Stimulated activated naive CD4-positive, alpha-beta T cell treated with Interleukin-2 at 50 U/mL for 16 hours (primary cell): ENCODE measurements around the gene OGFR.

Experiments used
- DNase-seq: peaks from one replicate; lab custom pipeline; 2025; lab: John Stamatoyannopoulos, UW

The OGFR gene

DNA sequence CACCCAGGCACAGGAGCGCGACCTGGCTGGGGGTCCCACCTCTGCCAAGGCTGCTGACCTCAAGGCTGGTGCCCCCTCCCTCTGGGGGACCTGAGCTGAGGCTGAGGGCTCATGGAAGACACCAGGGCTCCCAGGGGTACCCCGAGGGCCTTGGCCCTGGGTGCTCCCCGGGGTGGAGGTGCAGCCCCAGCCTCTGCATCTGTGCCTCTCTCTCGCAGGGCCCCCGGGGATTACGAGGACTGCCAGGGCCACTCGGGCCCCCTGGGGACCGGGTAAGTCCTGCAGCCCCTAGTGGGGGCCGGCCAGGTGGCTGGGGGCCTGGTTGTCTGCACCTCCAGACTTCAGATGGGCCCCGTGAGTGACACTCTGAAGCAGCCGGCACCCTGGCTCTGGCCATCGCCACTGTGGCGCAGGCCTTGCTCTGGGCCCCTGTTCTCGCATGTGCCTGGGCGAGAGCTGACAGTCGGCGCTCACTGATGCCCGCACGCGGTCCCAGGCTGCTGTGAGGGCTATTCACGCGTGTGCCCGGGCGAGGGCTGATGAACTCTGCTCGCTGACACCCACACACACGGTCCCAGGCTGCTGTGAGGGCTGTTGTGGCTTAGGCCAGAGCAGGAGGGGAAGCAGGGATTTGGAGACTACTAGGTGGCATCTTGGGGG is 21.5 kb downstream of the OGFR start:
- no peak for DNase-seq

DNA sequence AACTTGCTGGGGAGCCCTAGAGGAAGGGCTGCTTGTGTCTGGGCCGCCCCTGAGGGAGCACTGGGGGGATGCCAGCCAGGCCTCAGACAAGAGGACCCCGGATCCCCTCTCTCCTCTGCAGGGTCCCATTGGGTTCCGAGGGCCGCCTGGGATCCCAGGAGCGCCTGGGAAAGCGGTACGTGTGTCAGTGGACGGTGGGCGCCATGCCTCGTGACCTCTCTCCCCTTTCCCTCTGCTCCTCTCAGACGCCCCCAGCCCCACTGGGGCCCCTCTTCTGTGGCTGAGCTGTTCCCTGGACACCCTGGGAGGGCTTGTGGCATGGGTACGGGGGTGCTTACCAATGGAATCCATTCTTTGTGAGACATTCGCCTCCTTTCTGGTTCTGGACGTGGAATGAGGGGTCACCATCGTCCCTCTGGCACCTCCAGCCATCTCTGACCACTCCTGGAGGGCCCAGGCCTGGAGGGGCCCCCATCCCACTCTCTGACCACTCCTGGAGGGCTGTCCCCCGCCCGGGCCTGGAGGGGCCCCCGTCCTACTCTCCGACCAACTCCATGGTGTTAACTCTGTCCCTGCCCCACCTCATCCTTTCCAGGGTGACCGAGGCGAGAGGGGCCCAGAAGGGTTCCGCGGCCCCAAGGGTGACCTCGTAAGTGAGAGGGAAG is 22.1 kb downstream of the OGFR start:
- no peak for DNase-seq

DNA sequence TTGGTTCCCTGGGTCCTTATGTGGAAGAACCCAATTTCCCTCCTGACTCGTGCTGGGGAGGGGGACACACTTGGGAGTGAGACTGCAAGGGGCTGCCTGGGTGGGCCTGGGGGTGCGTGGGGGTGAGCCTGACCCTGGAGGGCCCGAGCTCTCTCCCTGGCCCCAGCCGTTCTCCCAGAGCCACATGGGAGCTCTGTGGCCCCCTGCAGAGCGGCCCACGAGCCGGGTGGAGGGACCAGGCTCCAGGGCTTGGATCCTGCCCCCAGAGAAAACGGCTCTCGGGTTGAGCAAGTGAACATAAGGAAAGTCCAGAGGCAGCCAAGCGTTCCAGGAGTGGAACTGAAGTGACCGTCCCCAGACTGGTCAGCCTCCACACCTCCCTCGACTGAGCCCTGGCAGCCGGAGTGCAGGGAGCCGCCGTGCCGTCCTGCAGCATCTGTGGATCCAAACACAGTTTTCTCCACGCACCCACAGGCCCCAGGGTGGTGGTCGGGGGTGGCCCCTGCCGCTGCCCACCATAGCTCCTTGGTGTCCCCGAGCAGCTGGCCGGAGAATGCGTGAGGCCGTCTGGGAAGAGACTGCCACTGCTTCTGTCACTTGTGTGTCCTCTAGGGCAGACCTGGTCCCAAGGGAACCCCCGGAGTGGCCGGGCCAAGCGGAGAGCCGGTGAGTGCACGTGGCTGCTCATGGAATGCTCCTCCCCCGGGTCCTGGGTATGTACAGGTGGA is 22.8 kb downstream of the OGFR start:
- no peak for DNase-seq

DNA sequence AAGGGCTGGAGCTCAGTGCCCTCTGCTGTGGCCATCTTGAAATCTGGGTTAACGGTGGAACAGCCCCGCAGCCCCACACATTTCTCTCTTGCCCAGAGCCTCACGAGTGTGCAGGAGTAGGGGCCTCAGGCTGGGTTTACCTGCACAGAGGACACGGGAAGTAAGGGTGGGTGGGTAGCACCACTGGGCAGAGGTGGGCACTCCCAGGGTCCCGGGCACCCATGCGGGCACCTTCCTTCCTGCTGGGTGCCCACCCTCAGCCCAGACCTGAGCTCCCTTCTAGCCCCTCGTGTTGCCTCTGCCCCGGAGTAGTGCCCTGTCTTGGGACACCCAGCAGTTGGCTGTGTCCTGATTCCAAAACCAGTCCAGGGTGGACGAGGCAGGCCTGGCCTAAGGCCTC is 23.4 kb downstream of the OGFR start:
- DNase-seq, result no peak

DNA sequence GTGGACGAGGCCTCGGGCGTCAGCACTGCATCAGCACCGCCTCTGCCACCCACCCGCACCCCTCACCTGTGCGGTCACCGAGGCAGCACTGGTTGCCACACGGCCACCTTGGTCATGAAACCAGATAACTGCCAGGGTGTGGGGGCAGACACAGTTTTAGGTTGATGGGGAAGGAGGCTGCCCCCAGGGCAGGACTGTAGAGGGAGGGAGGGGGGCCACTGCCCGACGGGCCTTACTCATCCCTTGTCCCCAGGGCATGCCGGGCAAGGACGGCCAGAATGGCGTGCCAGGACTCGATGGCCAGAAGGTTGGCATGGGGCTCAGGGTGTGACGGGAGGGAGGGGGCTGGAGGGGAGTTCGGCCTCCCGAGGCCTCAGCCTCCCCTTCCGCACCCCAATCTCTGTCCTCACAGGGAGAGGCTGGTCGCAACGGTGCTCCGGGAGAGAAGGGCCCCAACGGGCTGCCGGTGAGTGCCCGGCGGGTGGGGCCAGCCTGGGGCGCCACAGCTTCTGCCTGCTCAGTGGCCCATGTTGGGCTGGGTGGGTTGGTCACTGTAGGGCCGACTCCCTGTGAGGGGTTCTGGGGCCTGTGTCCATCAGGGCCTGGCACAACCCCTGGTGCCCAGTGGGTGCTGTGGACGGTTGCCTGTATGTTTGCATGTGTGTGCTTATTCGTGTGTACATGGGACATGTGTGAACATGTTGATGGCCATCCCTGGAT is 24.0 kb downstream of the OGFR start:
- no peak for DNase-seq

DNA sequence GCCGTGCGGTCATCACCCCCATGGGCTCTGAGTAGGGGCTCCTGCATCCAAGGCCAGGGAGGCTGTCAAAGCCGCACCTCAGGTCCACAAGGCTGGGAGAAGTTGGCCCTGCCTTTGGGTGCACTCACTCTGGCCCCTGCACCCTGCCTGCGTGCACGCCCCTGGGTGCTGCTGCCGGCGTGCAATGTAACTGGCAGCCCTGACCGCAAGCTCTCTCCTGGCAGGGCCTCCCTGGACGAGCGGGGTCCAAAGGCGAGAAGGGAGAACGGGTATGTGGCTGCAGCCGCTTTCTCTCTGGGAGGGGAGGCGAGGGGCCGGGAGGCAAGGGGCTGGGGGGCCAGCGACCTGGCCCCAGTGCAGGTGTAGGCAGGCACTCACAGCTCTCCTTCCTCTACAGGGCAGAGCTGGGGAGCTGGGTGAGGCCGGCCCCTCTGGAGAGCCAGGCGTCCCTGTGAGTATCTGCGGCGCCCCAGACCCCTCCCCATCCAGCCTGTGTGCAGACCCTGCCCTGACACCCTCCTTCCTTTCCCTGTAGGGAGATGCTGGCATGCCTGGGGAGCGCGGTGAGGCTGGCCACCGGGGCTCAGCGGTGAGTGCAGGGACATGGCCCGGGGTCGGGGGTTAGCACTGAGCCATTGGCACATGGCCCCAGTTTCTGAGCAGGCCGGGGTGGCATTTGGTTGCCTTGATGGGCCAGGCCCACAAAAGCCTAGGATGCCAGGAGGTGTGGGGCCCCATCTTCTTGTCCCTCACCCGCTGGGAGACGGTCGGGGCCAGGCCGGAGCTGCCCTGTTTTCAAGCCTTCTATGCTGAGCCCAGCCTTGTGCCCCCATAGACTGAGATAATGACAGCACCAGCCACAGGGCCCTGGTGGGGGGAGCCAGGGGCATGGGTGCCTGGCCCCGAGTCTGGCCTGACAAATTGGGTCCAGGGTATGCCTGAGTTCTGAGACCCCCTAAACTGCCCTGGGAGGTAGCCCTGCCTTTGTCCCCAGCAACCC is 24.9 kb downstream of the OGFR start:
- DNase-seq, result no peak

DNA sequence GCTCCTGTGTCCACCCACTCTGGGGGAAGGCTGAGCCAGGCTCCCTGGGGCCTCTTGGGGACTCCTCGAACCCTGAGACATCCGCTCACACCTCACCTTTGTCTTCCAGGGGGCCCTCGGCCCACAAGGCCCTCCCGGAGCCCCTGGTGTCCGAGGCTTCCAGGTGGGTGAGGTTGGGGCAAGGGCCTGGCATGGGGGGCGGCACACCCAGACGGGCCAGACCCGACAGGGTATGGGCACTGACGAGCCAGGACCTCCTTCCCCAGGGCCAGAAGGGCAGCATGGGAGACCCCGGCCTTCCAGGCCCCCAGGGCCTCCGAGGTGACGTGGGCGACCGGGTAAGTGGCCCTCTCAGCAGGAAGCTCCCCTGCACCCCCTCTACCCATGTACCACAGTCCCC is 25.6 kb downstream of the OGFR start:
- DNase-seq, result no peak

DNA sequence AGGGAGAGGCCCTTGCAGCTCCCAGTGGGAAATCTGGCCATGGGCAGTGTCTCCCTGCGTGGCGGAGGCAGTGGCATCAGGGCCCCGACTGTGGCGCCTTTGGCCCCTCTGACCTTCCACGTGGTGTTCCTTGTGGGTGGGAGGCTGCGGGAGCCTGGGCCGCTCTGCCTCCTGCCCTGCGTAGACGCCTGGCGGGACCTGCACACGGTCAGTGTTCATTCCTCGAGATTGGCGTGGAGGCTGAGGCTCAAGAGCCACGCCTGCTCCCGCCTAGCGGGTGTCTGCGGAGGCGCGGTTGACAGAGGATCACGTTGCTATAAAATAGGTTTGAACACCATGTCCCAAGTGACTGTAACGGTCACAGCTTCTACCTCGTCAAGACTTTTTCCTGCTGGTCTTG is 26.2 kb downstream of the OGFR start:
- no peak for DNase-seq

DNA sequence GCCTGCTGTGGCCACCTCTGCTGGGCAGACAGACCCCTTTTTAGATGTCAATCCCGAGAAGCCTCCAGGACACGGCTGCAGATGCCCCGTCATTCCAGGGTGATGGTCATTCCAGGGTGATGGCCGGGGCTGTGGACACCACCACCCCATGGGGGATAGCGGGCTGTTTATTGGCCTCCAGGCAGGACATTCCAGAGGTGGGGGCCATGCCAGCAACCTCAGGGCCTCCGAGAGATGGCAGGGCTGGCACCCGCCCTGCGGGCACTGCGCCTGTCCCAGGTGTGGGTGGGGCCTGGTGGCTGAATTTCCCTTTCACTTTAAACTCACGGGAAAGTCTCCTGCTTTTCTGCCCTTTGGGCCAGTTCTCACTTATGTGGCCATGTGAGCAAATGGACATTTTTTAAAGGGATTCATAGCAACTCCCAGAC is 26.7 kb downstream of the OGFR start:
- no peak for DNase-seq

DNA sequence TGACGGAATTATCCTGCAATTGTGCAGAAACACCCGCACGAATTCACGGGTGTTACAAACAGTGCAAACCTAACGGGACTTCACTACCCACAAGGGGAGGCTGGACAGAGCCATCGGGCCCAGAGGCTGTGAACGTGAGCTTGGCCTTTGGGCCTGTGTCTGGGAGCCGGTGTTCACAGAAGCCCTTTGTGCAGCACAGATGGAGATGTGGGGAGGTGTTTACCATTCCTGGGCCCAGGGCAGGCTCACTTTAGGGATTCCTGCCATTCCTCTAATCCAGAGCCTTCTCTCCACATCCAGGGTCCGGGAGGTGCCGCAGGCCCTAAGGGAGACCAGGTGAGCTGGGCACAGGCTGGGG is 27.2 kb downstream of the OGFR start:
- DNase-seq, result no peak

DNA sequence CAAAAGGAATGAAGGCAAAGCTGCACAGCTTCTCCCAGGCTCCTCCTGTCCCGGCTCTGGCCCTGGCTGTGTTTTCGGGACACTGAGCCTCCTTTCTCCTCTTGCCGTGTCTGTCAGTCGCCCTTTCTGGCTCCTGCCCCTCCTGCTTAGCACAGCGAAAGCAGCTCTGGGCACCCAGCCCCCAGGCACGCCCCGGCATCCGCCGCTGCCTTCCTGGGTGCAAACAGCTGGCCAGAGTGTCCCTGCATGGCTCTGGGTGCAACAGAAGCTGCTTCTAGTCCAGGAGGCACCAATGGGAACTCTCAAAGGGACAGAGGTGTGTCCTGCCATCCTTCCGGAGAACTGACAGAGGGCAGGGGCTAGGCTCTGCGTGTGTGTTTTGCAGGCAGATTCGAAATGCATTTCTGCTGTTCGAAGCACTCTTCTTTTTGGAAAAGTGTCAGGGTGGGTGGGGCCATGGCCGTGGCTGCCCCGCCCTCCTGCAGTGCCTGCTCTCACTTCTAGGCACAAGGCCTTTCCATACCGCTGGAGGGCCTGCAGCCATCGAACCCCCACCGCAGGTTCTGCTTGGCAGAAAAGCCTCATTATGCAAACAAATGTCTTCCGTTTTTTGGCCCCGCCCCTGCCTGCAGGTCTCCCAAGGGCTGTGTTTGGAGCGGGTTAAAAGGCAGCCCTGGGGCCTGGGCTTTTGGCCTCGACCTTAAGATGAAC is 27.7 kb downstream of the OGFR start:
- DNase-seq, result no peak

DNA sequence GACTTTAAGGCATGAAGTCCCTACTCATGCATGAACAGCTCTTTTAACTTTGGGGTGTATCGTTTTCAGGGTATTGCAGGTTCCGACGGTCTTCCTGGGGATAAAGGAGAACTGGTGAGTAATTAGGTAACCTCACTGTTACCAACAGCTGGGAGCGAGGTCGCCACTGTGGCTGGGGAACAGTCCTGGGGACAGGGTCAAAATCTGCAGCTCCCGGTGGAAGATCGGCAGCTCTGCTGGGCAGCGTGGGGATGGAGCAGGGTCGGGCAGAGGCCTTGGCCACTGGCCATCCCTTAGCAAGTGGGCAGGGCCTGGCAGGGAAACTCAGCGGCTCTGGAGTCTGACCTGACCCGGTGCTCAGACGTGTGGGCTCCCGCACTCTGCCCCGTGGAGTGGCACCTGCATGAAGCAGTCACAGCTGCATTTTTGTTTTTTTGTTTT is 28.3 kb downstream of the OGFR start:
- DNase-seq, result no peak

DNA sequence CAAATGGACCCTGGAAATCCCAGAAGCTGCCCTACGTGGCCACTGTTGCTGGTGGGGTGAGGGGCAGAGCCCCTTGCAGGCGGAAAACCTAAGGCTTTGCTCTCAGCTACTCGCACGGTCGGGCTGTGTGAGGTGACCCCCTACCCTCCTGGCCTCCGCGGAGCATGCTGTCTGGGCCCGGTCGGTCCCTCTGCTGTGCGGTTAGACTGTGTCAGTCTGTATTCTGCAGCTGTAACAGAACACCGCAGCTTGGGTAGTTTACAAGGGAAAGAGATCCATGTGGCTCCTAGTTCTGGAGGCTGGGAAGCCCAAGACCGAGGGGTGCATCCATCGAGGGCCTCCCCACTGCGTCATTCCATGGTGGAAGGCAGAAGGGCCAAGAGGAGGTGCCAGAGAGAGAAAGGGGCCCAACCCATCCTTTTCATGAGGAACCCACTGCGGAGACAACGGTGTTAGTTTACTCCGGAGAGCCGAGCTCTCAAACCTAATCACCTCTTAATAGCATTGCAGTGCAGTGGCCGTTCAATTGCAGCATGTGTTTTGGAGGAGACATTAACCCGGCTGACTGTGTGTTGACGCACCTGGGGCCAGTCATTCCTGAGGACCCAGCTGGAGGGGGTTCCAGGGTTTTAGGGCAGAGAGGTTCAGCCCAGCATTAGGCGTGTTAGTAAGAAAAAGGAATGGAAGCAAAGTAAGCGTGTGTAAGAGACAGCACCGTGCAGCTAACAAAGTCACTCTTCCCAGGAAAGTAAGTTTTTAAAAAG is 30.5 kb downstream of the OGFR start:
- no peak for DNase-seq

DNA sequence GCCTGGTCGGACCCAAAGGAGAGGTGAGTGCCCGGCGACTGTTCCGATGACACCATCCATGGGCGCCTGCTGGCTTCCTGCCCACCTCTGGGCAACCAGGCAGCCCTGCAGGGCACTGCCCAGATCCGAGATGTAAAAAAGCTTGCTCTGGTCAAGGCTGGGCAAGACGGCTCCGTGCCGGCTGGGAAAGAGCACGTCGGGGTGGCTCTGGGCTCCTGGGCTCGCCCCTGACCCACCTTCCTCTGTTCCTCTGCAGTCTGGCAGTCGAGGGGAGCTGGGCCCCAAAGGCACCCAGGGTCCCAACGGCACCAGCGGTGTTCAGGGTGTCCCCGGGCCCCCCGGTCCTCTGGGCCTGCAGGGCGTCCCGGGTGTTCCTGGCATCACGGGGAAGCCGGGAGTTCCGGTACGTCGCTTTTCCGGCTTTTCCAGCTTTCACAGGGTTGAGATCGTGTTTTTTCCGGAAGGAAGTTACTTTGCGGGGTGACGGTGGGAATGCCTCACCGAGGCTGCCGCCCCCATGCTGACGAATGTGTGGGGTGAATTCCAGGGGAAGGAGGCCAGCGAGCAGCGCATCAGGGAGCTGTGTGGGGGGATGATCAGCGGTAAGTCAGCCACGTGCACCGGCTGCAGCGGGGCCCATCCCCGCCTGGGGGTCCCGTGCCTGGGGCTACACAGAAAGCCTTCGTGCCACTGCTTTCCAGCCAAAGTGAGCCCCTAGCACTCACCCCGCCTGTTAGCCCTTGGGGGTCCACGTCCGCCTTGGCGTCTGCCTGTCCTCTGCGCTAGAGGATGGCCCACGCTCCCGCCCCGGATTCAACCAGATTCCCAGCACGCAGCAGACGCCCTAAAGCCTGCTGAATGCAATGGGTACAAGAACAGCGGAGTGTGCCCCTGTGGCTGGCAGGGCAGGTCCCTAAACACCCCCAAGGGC is 31.6 kb downstream of the OGFR start:
- no peak for DNase-seq

DNA sequence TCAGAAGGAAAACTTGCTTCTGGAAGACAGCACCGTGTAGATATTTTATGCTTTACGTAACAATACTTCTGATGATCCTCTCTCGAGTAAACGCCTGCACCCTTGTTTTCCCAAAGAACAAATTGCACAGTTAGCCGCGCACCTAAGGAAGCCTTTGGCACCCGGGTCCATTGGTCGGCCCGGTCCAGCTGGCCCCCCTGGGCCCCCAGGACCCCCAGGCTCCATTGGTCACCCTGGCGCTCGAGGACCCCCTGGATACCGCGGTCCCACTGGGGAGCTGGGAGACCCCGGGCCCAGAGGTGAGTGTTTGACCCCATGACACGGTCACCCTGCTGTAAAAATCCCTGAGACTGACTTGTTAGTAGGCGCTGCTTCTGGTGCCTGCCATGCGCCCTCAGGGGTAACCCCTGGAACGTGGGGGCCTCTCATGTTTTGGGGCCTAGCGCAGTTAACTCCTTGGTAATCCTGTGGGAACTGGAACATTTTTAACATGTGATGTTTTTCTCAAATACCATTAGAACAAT is 32.4 kb downstream of the OGFR start:
- no peak for DNase-seq

DNA sequence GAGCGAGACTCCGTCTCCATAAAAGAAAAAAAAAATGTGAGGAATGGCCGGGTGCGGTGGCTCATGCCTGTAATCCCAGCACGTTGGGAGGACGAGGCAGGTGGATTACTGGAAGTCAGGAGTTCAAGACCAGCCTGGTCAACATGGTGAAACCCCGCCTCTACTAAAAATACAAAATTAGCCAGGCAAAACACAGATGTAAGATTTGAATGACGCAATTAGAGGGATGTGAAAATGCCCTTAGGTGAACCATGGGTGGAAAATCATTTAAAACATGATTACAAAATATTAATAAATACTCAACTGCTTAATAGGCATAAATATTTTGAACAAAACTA is 33.1 kb downstream of the OGFR start:
- DNase-seq, result no peak

DNA sequence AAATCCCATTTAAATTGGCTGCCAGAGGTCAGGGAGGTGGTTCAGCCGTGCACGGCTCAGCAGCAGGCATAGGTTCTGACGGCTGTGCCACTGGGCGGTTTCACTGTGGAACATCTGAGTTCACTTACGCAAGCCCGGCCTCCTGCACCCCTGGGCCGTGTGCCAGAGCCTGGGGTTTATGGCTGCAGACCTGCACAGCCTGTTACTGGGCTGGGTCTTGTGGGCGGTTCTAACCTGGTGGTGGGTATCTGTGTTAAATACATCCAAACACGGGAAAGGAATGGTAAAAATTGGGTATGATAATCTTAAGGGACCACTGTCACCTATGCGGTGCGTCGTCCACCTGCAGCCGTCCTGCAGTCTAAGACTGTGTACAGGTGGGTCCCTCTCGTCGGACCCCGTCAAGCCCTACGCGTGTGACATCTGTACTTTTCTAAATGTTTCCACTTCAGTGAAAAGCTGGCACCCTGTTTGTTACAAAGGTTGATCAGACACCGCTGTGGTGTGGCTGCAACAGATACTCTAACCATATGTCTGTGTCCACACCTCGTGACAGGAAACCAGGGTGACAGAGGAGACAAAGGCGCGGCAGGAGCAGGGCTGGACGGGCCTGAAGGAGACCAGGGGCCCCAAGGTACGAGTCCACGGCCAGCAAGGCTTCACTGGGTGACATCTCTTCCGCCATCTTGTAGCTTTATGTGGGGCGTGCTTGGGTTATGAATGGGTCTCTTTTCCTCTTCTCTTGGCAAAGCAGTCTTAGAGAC is 33.7 kb downstream of the OGFR start:
- no peak for DNase-seq

DNA sequence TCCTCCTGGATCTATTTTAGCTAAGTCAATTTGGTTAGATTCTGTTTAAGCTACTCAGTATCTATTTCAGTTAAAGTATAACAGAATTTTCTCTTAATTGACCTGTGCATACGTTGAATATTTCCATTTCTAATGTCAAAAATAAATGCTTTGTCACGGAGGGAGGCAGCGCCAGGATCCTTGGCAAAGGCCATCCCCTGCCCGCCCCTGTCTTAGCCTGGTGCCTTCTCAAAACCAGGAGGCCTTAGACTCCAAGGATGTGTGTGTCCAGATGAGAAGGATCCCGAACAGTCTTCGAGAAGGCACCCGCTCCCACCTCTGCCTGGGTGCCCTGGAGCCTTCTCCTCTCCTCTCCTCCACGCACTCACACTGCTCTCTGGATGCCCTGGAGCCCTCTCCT is 34.6 kb downstream of the OGFR start:
- no peak for DNase-seq
